GM23338 (cell line): Measurements from ENCODE around the gene RANBP1. TPM values are rescaled to one million over a fixed set of nuclear protein-coding genes. Genes with fewer than 3 reads are reported as not detected.

ENCODE experiments used
- ATAC-seq: fragments of 200-7000 bp; cut with Tn5 transposase; 3 replicates; pipeline ENCODE4 v1.9.1; 2020
- DNase-seq: peaks from one replicate; pipeline ENCODE4 v3.0.0-alpha.2; 2015; ENCODE audit warnings: low spot score
- H2AFZ ChIP-seq: fragments of 200-600 bp; sonication (generic); 2 replicates; pipeline ENCODE4 v1.8.0; 2016; ENCODE audit warnings: antibody characterized with exemption, mild to moderate bottlenecking, moderate library complexity
- H3F3A ChIP-seq: fragments of 200-600 bp; sonication (generic); replicated peaks from 2 replicates; pipeline ENCODE4 v1.8.0; 2017; ENCODE audit warnings: antibody characterized with exemption, mixed run types, low read depth
- H3K27ac ChIP-seq: fragments of 200-600 bp; sonication (generic); 2 replicates; pipeline ENCODE4 v1.6.1; 2016; ENCODE audit warnings: low read depth
- H3K27me3 ChIP-seq: fragments of 200-600 bp; sonication (generic); 2 replicates; pipeline ENCODE4 v1.8.0; 2016; ENCODE audit warnings: mild to moderate bottlenecking, mixed run types, moderate library complexity; ENCODE audit not compliant: insufficient read depth
- H3K36me3 ChIP-seq: fragments of 200-600 bp; sonication (generic); 2 replicates; pipeline ENCODE4 v1.8.0; 2016; ENCODE audit warnings: mild to moderate bottlenecking; ENCODE audit not compliant: insufficient read depth
- H3K4me1 ChIP-seq: fragments of 200-600 bp; sonication (generic); 2 replicates; pipeline ENCODE4 v1.8.0; 2016; ENCODE audit warnings: mild to moderate bottlenecking, moderate library complexity; ENCODE audit not compliant: insufficient read depth
- H3K4me2 ChIP-seq: fragments of 200-600 bp; sonication (generic); 2 replicates; pipeline ENCODE4 v1.7.1; 2017; ENCODE audit warnings: mixed run types
- H3K4me3 ChIP-seq: fragments of 200-600 bp; sonication (generic); 2 replicates; pipeline ENCODE4 v1.6.1; 2016; ENCODE audit warnings: mixed run types
- H3K79me2 ChIP-seq: fragments of 200-600 bp; sonication (generic); replicated peaks from 2 replicates; pipeline ENCODE4 v1.8.0; 2017; ENCODE audit warnings: mild to moderate bottlenecking; ENCODE audit not compliant: insufficient read depth
- H3K9me2 ChIP-seq: fragments of 200-600 bp; sonication (generic); 2 replicates; pipeline ENCODE4 v1.8.0; 2017; ENCODE audit not compliant: insufficient read depth
- H4K20me1 ChIP-seq: fragments of 200-600 bp; sonication (generic); replicated peaks from 2 replicates; pipeline ENCODE4 v1.8.0; 2017; ENCODE audit warnings: mild to moderate bottlenecking; ENCODE audit not compliant: insufficient read depth
- H3K27ac Mint-ChIP-seq: 2 replicates; pipeline ENCODE4 v1.8.0; 2020; ENCODE audit warnings: inconsistent platforms, mild to moderate bottlenecking, moderate library complexity, mixed read lengths
- H3K27me3 Mint-ChIP-seq: 3 replicates; pipeline ENCODE4 v1.8.0; 2022; ENCODE audit warnings: low read depth, mild to moderate bottlenecking, moderate library complexity, mixed read lengths, inconsistent platforms; ENCODE audit not compliant: insufficient read depth, poor library complexity
- H3K36me3 Mint-ChIP-seq: 3 replicates; pipeline ENCODE4 v1.8.0; 2021; ENCODE audit warnings: low read depth, mild to moderate bottlenecking, inconsistent platforms, moderate library complexity, mixed read lengths
- H3K4me1 Mint-ChIP-seq: 3 replicates; pipeline ENCODE4 v1.8.0; 2020; ENCODE audit warnings: mild to moderate bottlenecking, inconsistent platforms, mixed read lengths
- H3K4me3 Mint-ChIP-seq: 3 replicates; pipeline ENCODE4 v1.8.0; 2021; ENCODE audit warnings: moderate library complexity, mild to moderate bottlenecking, inconsistent platforms, mixed read lengths
- H3K9me3 Mint-ChIP-seq: 3 replicates; pipeline ENCODE4 v1.8.0; 2020; ENCODE audit warnings: moderate library complexity, mild to moderate bottlenecking, inconsistent platforms, mixed read lengths
- CREB1 ChIP-seq: fragments of 250-450 bp; sonication (Bioruptor Pico); IDR thresholded peaks from 2 replicates; pipeline ENCODE4 v1.5.0; 2020; ENCODE audit warnings: low read depth, mild to moderate bottlenecking, moderate library complexity
- CTCF ChIP-seq, 2 experiments: fragments of 200-600 bp in 1 of 2; sonication (generic) in 1 of 2; conservative IDR thresholded peaks; 2 replicates each; pipeline versions ENCODE4 v1.5.1 to v1.6.1; 2016 to 2017; ENCODE audit warnings: antibody characterized with exemption in 2 of 2, low read depth in 2 of 2, mild to moderate bottlenecking in 2 of 2, moderate library complexity in 1 of 2
- ETS1 ChIP-seq: IDR thresholded peaks from 2 replicates; pipeline ENCODE4 v1.6.1; 2016; ENCODE audit warnings: antibody characterized with exemption
- EZH2 ChIP-seq: fragments of 200-600 bp; sonication (generic); IDR thresholded peaks from one replicate; pipeline ENCODE4 v1.8.0; 2017; ENCODE audit warnings: antibody characterized with exemption, mild to moderate bottlenecking, low read depth; ENCODE audit not compliant: unreplicated experiment
- EZH2phosphoT487 ChIP-seq: fragments of 200-600 bp; sonication (generic); IDR thresholded peaks from one replicate; pipeline ENCODE4 v1.8.1; 2018; ENCODE audit warnings: antibody characterized with exemption; ENCODE audit not compliant: unreplicated experiment
- JUNB ChIP-seq: IDR thresholded peaks from one replicate; pipeline ENCODE4 v1.6.1; 2016; ENCODE audit warnings: antibody characterized with exemption; ENCODE audit not compliant: unreplicated experiment
- NANOG ChIP-seq: IDR thresholded peaks from 2 replicates; pipeline ENCODE4 v1.6.1; 2016; ENCODE audit warnings: antibody characterized with exemption, borderline replicate concordance
- POLR2AphosphoS5 ChIP-seq: IDR thresholded peaks from 2 replicates; pipeline ENCODE4 v1.6.1; 2016; ENCODE audit warnings: antibody characterized with exemption, low read depth
- REST ChIP-seq: IDR thresholded peaks from one replicate; pipeline ENCODE4 v1.6.1; 2018; ENCODE audit warnings: antibody characterized with exemption; ENCODE audit not compliant: unreplicated experiment
- STAT1 ChIP-seq: IDR thresholded peaks from one replicate; pipeline ENCODE4 v1.6.1; 2016; ENCODE audit warnings: antibody characterized with exemption; ENCODE audit not compliant: unreplicated experiment
- ZNF114 ChIP-seq: fragments of 250-450 bp; sonication (Bioruptor Pico); IDR thresholded peaks from 2 replicates; pipeline ENCODE4 v1.5.0; 2020; ENCODE audit warnings: mild to moderate bottlenecking, moderate library complexity
- ZNF331 ChIP-seq: fragments of 250-450 bp; sonication (Bioruptor Pico); IDR thresholded peaks from 2 replicates; pipeline ENCODE4 v1.5.0; 2020; ENCODE audit warnings: low read depth, mild to moderate bottlenecking, moderate library complexity
- ZNF462 ChIP-seq: fragments of 250-450 bp; sonication (Bioruptor Pico); IDR thresholded peaks from 2 replicates; pipeline ENCODE4 v1.5.0; 2020; ENCODE audit warnings: mild to moderate bottlenecking, moderate library complexity
- polyA plus RNA-seq: library from polyadenylated mRNA; unstranded; fragments of >200 nt; fragmentation: Nextera tagmentation; extraction: Ambion mirVana; gene quantifications from 2 replicates; pipeline ENCODE4 v1.2.1, GENCODE V29; 2016
- total RNA-seq: library from RNA; depleted of rRNA; stranded (reverse); fragments of >200 nt; shearing (Covaris generic); gene quantifications from 2 replicates; pipeline ENCODE4 v1.2.3, GENCODE V29; 2014

The RANBP1 gene
- total and polyA plus RNA-seq, 2 experiments from 2014 or later: 1,014 to 1,206 TPM

- peak within 1 kb of the TSS; percentile 98 for H3K4me2 ChIP-seq
- DNase-seq (peak; percentile 99), ATAC-seq (peak; percentile 77)
- H3K27ac Mint-ChIP-seq: peak within 1 kb of the TSS; percentile 96
- H3K27ac ChIP-seq: peak within 1 kb of the TSS; percentile 85
- H3K9me2 ChIP-seq: no peaks in the 10 kb centered on the region
- peak; percentile 84 for TF ChIP-seq ETS1
- peak; percentile 97 for TF ChIP-seq CREB1
- TF ChIP-seq REST: no peak
- TF ChIP-seq NANOG: no peak
- peak; percentile 61; the same call in 1 of the 2 replicates for TF ChIP-seq POLR2AphosphoS5
- no peak for TF ChIP-seq ZNF114 (CRISPR knock-in tag)
- TF ChIP-seq JUNB: no peak
- no peak for TF ChIP-seq EZH2
- no peak for TF ChIP-seq STAT1
- no peak for TF ChIP-seq ZNF331
- peak in 1 of 2 experiments; percentile 23; a peak in 2 of 4 replicates for TF ChIP-seq CTCF (conservative IDR thresholded peaks at IDR 0.05; ENCODE audit: low read depth in 2 of 2)
- no peak for TF ChIP-seq EZH2phosphoT487
- no peak for TF ChIP-seq ZNF462 (CRISPR knock-in tag)
- peaks cover 32% of the 10 kb centered on the region for H3K27me3 Mint-ChIP-seq
- no peak within 1 kb of the TSS for H2AFZ ChIP-seq
- peaks cover 60% of the 10 kb centered on the region for H3K79me2 ChIP-seq
- H4K20me1 ChIP-seq: peaks cover 20% of the 10 kb centered on the region
- H3K4me1 Mint-ChIP-seq: peaks cover 18% of the 10 kb centered on the region
- peak within 1 kb of the TSS; percentile 98 for H3K4me3 ChIP-seq
- peaks cover 9% of the 10 kb centered on the region; the same call in 1 of the 2 replicates for H3F3A ChIP-seq
- H3K9me3 Mint-ChIP-seq: no peaks in the 10 kb centered on the region
- H3K36me3 ChIP-seq: peaks cover 34% of the 10 kb centered on the region
- H3K4me1 ChIP-seq: peaks cover 16% of the 10 kb centered on the region
- H3K36me3 Mint-ChIP-seq: peaks cover 60% of the 10 kb centered on the region
- H3K4me3 Mint-ChIP-seq: peak within 1 kb of the TSS; percentile 94
- H3K27me3 ChIP-seq: no peaks in the 10 kb centered on the region
Measured at GRCh38 chr22:20116951-20117632, 1.2 kb downstream of the RANBP1 start, which contains the start of gene TRMT2A. TSS of gene TRMT2A (minus strand) at chr22:20117226. CDS start at chr22:20116906, 320 bp downstream.
